NCI-H146 (cell line): ENCODE results near the gene SULF2.

Experiments
- DNase-seq: peaks from one replicate; lab custom pipeline; 2025; lab: John Stamatoyannopoulos, UW

SULF2 gene

DNA sequence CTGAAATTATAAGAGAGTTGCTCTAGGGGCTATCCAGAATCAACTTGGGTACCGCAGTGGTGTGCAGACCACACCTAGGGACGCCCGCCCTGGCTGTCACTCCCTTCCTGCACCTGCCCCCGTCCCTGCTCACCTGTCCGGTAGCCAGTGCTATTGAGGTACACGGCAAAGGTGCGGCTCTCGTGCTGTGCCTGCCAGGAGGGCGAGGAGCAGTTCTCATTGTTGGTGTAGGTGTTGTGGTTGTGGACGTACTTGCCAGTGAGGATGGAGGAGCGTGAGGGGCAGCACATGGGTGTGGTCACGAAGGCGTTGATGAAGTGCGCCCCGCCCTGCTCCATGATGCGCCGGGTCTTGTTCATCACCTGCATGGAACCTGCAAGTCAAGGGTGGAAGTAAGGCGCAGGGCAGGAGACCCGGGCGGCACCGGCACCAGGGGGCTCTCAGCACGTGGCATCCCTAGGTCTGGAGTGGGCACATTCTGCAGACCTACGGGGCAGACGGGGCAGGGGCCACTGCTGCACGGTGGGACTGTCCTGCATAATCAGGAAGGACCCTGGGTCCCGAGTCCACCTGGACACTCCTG is 48.6 kb downstream of the SULF2 start:
- DNase-seq = no peak

DNA sequence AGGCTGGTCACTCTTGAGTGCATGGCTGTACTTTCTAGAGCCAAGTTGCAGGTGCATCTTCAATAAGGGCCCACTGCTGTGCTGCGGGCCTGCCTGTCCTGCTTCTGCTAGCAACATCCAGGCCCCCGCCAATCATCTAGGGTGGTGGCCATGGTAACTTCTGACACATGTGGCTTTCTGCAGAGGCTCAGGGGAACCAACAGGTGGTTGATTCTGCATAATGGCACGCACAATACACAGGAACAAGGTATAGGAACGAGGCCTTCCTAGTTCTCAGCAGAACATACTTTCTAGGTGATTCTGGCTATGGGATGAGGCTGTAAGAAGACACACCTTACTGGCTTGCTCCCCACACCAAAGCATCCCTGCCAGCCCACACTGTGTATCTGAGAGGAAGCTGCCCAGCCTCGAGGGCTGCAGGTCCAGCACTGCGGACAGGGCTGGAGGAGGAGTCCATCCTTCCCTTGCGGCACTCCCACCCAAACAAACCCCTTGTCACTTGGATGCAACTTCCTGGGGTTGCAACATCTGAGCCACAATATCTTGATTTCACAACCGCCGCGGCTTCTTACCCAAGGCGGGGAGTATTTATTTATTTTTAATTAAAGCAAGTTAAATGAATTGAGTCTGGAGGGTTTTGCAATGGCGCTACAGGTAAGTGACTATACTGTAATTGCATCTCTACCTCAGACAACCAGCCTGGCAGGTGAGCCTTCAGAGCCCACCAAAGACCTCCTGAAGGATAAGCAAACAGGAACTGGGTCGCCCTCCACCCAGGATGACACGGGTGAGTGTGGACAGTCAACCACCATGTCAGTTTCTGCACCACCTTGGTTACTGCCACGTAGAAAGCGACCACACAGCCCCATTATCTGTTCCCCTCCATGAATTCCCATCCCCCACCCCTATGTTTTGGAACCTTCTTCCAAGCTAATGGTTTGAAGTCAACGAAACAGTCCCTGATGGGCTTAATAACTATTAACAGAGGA is 49.6 kb downstream of the SULF2 start:
- DNase-seq = no peak

- no peak for DNase-seq
Observed at GRCh38 chr20:47734870-47735269, 50.4 kb downstream of the SULF2 start.

- DNase-seq = no peak
Observed at GRCh38 chr20:47733892-47734291, 51.4 kb downstream of the SULF2 start.

DNA sequence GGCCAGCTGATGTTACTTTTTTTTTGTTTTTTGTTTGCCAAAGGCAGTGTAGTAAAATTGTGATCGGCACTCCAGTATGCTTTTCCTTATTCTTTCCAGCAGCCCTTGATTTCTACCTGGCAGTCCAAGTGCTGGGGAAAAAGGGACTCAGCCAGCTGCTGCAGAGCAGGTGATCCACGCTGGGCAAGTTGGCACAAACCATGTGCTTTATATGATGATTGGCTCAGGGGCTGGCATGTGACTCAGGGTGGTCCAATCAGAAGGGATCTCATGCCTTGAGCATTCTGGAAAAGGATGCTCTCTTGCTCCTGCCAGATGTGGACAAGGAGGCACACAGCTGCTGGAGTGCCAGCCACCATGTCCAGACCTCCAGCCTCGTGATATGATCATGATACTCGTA is 54.5 kb downstream of the SULF2 start:
- DNase-seq = no peak

- no peak for DNase-seq
Observed at GRCh38 chr20:47729472-47729871, 55.8 kb downstream of the SULF2 start.

DNA sequence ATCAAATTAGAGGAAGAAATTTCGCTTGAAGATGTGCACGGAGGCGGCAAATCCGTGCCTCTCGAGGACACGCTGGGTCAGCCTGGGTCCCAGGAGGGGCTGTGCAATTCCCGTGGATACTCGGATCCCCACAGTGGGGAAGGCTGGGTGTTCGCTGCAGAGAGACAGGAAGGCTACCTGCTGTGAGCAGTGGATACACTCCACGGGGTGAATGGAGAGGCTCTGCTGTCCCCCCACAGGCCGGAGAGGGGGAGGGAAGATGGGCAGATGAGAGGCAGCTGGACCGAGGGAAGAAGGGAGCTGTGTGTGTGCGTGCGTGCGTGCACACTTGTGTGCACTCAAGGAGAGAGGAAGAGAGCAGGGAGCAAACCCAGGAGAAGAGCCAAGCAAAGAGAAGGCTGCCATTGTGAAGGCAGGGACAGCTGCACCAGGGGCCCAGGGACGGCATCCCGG is 57.3 kb downstream of the SULF2 start:
- no peak for DNase-seq

DNA sequence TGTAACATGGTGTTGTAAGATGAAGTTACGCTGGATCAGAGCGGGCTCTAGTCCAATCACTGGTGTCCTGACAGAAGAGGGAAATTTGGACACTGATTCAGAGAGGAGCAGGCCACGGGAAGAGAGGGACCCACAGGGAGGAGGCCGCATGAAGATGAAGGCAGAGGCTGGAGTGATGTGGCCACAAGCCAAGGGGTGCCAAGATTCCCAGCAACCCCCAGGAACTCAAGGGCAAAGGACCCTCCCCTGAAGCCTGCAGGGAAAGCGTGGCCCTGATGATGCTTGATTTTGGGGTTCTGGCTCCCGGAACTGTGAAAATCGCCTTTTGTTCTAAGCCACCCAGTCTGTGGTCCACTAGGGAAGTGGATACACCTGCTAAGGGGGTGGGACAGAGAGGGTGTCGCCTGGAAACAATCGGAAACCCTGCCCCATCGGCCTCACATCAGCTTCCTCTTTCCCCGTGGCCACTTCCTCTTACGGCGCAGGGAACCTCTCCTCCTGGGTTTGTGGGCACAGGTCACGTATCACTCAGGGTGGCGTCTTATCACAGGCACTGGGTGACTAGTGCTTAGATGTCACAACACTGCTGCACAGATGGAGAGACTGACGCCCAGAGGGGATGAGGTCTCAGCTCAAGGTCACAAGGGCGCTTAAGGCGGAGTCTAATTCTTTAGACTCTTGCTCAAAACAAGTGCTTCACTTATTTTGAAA is 58.0 kb downstream of the SULF2 start:
- DNase-seq = no peak

DNA sequence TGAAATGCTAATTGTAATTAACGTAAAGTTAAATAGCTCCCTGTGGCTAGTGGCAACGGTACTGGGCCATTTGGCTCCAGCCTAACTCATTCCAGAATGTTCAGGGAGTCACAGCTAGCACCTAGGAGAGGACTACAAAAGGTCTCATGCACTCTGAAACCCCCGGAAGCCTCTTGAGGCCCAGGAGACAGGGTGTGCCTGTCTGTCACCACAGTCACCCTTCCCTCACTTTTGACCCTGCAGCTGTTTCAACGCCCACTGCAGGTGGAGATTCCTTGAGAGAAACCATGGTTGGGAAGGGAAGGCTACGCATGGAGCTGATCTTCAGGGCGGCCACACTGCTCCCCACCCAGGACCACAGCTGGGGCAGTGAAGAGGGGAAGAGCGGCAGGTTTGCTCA is 58.6 kb downstream of the SULF2 start:
- DNase-seq = no peak

GRCh38 chr20:47725248-47725973 is 59.9 kb downstream of the SULF2 start:
- peak; percentile 56 for DNase-seq

- DNase-seq = no peak
Observed at GRCh38 chr20:47724910-47725247, 60.4 kb downstream of the SULF2 start.

DNA sequence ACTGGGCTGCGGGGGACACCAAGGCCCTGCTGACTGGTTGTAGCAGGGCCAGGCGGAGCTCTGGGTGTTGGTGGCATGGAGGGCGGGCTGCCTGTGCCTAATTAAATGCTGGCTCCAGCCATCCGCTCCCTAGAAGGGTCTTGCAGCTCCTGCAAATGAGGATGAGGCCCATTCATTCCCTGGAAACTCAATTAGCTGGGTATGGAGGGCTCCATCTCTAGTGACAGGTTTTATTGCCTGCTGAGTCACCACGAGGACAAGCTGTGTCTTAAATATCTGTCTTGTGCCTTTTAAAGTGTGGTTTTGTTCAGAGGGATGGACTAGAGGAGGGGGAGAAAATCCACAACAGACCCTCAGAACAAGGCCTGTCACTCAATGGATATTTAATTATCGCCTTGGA is 60.9 kb downstream of the SULF2 start:
- DNase-seq = no peak

GRCh38 chr20:47723322-47723721 is 62.0 kb downstream of the SULF2 start:
- no peak for DNase-seq

DNA sequence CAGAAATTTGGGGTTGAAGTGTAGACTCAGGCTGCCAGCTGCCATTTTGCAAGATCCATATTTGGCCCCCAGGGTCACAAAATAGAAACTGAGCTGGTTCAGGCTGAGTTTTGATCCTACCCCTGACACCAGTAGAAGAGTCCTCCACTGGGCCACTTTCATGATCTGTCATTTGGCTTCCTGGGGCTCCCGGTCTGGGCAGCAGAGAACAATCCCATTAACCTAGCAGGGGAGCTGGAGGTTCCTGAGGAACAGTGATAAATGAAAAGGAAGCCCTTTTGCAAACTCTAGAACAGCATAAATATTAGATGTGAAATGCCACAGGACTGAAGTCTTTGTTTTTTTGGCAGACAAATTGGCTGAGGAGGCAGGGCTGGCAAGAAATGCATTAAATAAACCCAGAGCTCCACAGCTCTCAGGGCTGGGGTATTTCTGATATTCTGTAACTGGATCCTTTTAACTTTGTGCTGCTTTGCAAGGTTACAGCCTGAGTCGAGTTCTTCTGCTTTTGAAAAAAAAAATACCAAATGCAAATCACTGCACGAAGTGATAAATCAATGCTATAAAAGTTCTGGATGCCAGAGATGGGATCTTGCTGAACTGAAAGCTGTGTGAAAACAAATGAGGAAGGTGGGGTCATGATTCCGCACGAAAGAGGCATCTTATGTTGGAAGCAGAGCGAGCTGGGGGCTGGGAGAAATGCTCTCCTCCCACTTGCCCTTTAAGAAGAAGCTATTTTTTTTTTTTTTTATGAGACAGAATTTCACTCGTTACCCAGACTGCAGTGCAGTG is 64.4 kb downstream of the SULF2 start:
- DNase-seq = no peak

GRCh38 chr20:47719625-47720024 is 65.7 kb downstream of the SULF2 start:
- no peak for DNase-seq

DNA sequence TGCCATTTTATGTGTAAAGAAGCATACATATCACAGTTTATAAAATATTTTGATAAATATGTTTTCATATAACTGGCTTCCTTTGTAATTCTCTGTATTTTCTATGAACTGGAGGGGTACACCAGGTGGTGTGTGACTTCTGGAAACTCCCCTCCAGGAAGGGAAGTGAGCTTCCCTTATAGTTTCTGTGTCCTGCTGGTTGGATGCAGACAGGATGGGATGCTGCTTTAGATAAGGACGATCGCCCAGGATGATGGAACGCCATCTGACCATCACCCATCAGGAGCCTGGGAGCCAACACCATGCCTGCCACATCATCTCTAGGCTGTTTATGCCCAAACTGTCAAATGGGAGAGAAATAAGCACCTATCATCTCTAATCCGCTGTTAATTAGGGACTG is 66.1 kb downstream of the SULF2 start:
- no peak for DNase-seq

- no peak for DNase-seq
Observed at GRCh38 chr20:47718398-47718797, 66.9 kb downstream of the SULF2 start.

DNA sequence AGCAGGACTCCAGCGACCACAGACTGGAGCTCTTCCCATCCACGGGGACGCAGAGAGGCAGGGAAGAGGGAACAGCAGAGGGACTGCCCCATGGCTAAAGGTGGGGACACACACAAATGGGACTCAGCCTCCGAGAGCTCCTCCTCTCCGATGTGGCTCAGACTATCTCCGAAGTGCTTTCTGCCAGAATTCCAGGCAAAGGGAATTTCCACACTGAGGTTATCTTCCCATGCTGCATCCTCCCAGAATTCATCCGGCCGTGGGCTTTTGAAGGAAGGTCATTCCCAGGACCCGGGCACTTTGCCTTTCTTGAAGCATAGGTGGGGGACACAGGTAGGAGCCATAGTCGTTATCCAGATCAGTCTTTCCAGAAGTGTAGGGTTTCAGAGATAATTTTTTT is 67.9 kb downstream of the SULF2 start:
- DNase-seq = no peak

- DNase-seq = no peak
Observed at GRCh38 chr20:47713878-47714450, 71.3 kb downstream of the SULF2 start.

- DNase-seq = no peak
Observed at GRCh38 chr20:47713163-47713562, 72.1 kb downstream of the SULF2 start.
